Chondrocyte (in vitro differentiated cells): ENCODE data around the gene NEDD4L. TPM values are rescaled to one million over a fixed set of nuclear protein-coding genes. Genes with fewer than 3 reads are reported as not detected.
A peak's percentile ranks its signal among the peaks of the same experiment; 100 is the strongest.

Experiments
- DNase-seq: peaks from one replicate; pipeline ENCODE4 v3.0.0; 2021; ENCODE audit warnings: mixed read lengths, low spot score
- H3K27ac Mint-ChIP-seq: one replicate; pipeline ENCODE4 v1.8.0; 2021; ENCODE audit warnings: mild to moderate bottlenecking, moderate library complexity, mixed read lengths; ENCODE audit not compliant: unreplicated experiment
- H3K27me3 Mint-ChIP-seq: 2 replicates; pipeline ENCODE4 v1.8.0; 2021; ENCODE audit warnings: low read depth, mixed read lengths
- H3K36me3 Mint-ChIP-seq: 2 replicates; pipeline ENCODE4 v1.8.0; 2021; ENCODE audit warnings: low read depth, mixed read lengths
- H3K4me1 Mint-ChIP-seq: 2 replicates; pipeline ENCODE4 v1.8.0; 2021; ENCODE audit warnings: low read depth, mild to moderate bottlenecking, mixed read lengths
- H3K4me3 Mint-ChIP-seq: one replicate; pipeline ENCODE4 v1.8.0; 2021; ENCODE audit warnings: mild to moderate bottlenecking, moderate library complexity, mixed read lengths; ENCODE audit not compliant: unreplicated experiment
- H3K9me3 Mint-ChIP-seq: 2 replicates; pipeline ENCODE4 v1.8.0; 2021; ENCODE audit warnings: low read depth, mixed read lengths
- total RNA-seq: library from RNA; stranded (reverse); gene quantifications from 3 replicates; pipeline ENCODE4 v1.2.1, GENCODE V29; 2021
- TF ChIP-seq, protein P1 (sequence below): fragments of 200-600 bp; sonication (generic); IDR thresholded peaks from 2 replicates; pipeline ENCODE4 v1.5.0; 2021; ENCODE audit warnings: antibody characterized with exemption, mild to moderate bottlenecking, moderate library complexity

NEDD4L gene
- total RNA-seq, 1 donor from 2014 or later = 25.8 TPM

DNA sequence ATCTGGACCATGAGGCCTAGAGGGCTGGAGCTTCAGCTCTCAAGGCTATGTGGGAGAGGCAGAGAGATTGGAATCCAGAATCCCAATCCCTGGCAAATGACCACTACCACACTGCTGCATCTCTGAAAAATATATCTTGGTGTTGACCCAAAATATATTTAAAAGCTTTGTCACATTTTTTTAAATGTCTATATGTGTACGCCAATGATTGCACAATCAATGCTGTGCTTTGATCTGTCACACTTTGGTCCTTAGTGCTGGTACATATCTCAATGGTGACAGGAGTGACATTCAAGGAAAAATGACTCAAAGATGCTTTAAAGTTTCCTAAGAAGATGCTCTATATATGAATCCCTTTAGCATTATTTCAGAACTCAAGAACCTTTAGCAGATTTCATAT, 31.7 kb upstream of the NEDD4L start:
- TF ChIP-seq, protein P1, sequence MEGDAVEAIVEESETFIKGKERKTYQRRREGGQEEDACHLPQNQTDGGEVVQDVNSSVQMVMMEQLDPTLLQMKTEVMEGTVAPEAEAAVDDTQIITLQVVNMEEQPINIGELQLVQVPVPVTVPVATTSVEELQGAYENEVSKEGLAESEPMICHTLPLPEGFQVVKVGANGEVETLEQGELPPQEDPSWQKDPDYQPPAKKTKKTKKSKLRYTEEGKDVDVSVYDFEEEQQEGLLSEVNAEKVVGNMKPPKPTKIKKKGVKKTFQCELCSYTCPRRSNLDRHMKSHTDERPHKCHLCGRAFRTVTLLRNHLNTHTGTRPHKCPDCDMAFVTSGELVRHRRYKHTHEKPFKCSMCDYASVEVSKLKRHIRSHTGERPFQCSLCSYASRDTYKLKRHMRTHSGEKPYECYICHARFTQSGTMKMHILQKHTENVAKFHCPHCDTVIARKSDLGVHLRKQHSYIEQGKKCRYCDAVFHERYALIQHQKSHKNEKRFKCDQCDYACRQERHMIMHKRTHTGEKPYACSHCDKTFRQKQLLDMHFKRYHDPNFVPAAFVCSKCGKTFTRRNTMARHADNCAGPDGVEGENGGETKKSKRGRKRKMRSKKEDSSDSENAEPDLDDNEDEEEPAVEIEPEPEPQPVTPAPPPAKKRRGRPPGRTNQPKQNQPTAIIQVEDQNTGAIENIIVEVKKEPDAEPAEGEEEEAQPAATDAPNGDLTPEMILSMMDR = no peak
- no peak overlapping the region for H3K27ac Mint-ChIP-seq

DNA sequence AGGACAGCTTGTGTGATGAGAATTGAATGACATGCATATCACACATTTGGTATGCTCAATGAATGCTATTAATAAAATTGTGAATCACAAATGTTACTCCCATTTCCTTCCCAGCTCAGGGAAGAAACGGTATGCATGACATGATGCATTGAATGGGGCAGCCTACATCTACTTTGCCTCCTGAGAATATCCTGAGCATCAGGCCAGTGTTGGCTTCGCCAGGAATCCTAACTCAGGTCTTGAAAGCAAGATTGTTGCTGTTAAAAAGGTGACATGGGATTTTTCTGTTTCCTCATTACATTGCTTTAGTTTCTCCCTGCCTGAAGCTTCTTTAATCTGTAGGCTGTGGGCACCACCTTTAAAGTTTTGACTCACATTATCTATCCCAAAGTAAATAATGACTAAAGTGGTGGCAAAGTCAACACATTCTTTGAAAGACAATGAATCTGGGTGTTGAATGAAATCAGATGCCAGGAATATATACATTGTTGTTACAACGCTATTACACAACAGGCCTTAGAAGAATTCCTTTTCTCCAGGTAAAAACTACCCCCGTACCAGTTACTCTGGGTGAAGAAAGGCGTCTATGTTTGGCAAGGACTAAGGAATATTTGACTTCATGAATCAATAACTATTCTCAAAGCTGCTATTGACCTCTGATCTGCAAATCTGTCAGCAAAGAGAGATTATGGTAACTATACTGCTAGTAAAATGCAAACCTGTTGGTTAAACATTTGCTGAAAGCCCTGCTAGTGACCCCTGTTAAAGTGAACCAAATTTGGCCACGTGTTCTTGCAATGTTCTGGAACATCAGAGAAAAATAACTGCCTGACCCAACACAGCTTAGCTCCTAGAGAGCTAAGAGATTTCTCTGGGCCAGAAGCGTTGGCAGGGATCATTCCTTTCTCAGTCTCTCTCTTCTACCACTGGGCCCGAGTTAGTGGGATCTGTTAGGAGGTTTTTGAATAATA, 30.5 kb upstream of the NEDD4L start:
- Mint-ChIP-seq H3K27me3 (no peaks in the 10 kb centered on the region), H3K4me3 (no peak overlapping the region), H3K4me1 (peaks cover 23% of the 10 kb centered on the region), H3K27ac (peak overlapping the region; percentile 51), H3K36me3 (peaks cover 6% of the 10 kb centered on the region), H3K9me3 (peaks cover 8% of the 10 kb centered on the region)
- DNase-seq = no peak
- TF ChIP-seq, protein P1 = no peak

More for the DNA sequence above, 31.7 kb upstream of the NEDD4L start:
- Mint-ChIP-seq H3K9me3 (peaks cover 8% of the 10 kb centered on the region), H3K4me1 (peaks cover 23% of the 10 kb centered on the region), H3K36me3 (peaks cover 6% of the 10 kb centered on the region), H3K4me3 (no peak overlapping the region), H3K27me3 (no peaks in the 10 kb centered on the region)
- no peak for DNase-seq

DNA sequence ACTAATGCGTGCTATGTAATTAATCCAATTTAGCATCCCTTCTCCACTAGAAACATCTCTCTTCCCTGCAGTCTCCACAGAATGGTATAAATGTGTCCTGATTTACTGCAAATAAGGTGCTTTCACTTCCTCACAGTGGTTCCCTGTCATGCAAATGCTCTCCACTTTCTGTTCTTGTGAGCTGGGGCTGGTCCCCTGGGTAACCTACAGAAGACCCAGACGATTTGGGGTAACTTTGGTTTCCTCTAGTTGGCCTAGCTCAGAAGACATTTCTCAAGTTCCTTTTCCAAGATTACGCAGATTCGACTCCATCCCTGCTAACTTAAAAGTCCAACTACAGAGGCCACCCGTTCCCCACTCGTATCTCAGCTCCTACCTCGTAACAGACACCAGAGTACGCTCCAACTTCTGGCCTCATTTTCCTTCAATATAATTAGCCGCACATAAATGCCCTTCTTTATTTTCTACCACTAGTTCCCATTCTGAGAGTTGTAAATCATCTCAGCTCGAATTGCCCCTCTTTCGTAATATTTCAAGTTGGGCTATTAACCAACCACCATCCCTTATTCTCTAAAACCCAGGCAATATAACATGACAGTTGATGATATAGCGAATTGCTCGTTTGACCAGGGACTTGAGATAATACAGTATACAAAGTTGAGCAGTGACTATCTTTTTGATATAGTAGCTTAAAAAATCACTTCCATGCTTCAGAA, 28.8 kb upstream of the NEDD4L start:
- H3K4me1 Mint-ChIP-seq = peaks cover 16% of the 10 kb centered on the region
- peaks cover 8% of the 10 kb centered on the region for H3K9me3 Mint-ChIP-seq
- TF ChIP-seq, protein P1 = no peak
- no peak overlapping the region for H3K27ac Mint-ChIP-seq
- peaks cover 6% of the 10 kb centered on the region for H3K36me3 Mint-ChIP-seq
- no peak overlapping the region for H3K4me3 Mint-ChIP-seq
- no peak for DNase-seq
- H3K27me3 Mint-ChIP-seq = no peaks in the 10 kb centered on the region

DNA sequence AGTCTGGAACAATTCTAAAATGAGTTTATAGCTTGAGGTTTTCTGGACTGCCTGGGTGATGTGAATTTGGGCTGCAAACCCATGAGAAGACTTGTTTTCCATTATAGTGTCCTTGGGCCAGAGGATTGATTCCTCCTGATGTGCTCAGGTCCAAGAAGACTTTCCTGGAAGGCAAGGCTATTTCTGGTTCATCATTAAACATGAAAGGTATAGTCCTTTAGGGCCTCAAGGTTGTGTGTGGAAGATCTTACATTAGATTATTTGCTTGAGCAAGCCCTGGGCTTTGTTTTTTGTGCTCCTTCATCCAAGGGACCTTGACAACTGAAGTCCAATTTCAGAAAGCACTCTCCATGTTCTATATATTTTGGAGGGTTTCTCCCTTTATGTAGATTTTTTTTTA, 26.8 kb upstream of the NEDD4L start:
- H3K4me1 Mint-ChIP-seq = peaks cover 16% of the 10 kb centered on the region
- H3K27me3 Mint-ChIP-seq = no peaks in the 10 kb centered on the region
- H3K9me3 Mint-ChIP-seq = peaks cover 8% of the 10 kb centered on the region
- TF ChIP-seq, protein P1 = no peak
- H3K27ac Mint-ChIP-seq = no peak overlapping the region
- no peak overlapping the region for H3K4me3 Mint-ChIP-seq
- DNase-seq = no peak
- H3K36me3 Mint-ChIP-seq = peaks cover 6% of the 10 kb centered on the region

DNA sequence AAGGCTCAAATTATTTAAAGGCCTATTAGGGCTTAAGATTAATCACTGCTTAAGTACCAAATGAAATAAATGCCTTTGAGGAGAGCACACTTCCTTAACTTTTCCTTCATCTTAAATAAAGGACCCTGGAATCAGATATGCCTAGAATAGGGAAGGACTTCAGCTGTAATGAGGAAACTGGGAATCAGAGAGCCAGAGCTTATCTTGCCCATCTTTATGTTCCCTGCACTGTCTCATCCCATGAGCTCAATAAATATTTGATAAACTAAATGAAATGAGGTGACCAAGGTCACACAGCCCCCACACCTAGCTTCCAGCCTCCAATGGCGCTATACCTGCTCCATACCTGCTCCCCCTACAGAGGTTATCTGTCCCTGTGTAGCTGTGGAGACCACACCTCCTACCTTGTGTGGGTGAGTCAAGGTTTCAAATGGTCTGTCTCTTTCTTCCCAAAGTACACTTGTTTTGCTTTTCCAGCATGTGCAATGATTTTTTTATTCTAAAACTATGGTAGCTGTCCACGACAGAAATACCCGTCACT, 23.4 kb upstream of the NEDD4L start:
- H3K27ac Mint-ChIP-seq = no peak overlapping the region
- H3K4me3 Mint-ChIP-seq = no peak overlapping the region
- no peaks in the 10 kb centered on the region for H3K27me3 Mint-ChIP-seq
- no peak for DNase-seq
- peaks cover 8% of the 10 kb centered on the region for H3K9me3 Mint-ChIP-seq
- H3K36me3 Mint-ChIP-seq = peaks cover 6% of the 10 kb centered on the region
- TF ChIP-seq, protein P1 = no peak
- H3K4me1 Mint-ChIP-seq = peaks cover 8% of the 10 kb centered on the region
